Ishikawa (cell line): ENCODE results near the gene COL12A1.

Experiments used
- CEBPB ChIP-seq: IDR thresholded peaks from 2 replicates; pipeline ENCODE4 v1.6.1; 2012
- CREB1 ChIP-seq: IDR thresholded peaks from 2 replicates; pipeline ENCODE4 v1.6.1; 2012; ENCODE audit warnings: low read depth
- EP300 ChIP-seq: IDR thresholded peaks from 2 replicates; pipeline ENCODE4 v1.6.1; 2012; ENCODE audit warnings: borderline replicate concordance
- FOXM1 ChIP-seq: IDR thresholded peaks from 2 replicates; pipeline ENCODE4 v1.6.1; 2012; ENCODE audit warnings: low read depth, borderline replicate concordance
- NFIC ChIP-seq: IDR thresholded peaks from 2 replicates; pipeline ENCODE4 v1.6.1; 2012
- RAD21 ChIP-seq: IDR thresholded peaks from 2 replicates; pipeline ENCODE4 v1.6.1; 2012; ENCODE audit warnings: low read depth
- TAF1 ChIP-seq: IDR thresholded peaks from 2 replicates; pipeline ENCODE4 v1.6.1; 2012; ENCODE audit warnings: low read depth, mild to moderate bottlenecking
- TCF12 ChIP-seq: IDR thresholded peaks from 2 replicates; pipeline ENCODE4 v1.6.1; 2012; ENCODE audit warnings: low read depth
- TEAD4 ChIP-seq: IDR thresholded peaks from 2 replicates; pipeline ENCODE4 v1.6.1; 2012
- YY1 ChIP-seq: IDR thresholded peaks from 2 replicates; pipeline ENCODE4 v1.6.1; 2012; ENCODE audit warnings: low read depth
- ZBTB7A ChIP-seq: IDR thresholded peaks from 2 replicates; pipeline ENCODE4 v1.6.1; 2012; ENCODE audit warnings: low read depth
- TF ChIP-seq, protein P1 (sequence below): IDR thresholded peaks from 2 replicates; pipeline ENCODE4 v1.6.1; 2012
- TF ChIP-seq, protein P2 (sequence below): IDR thresholded peaks from 2 replicates; pipeline ENCODE4 v1.6.1; 2012; ENCODE audit warnings: low read depth, mild to moderate bottlenecking
- TF ChIP-seq, protein P3 (sequence below): IDR thresholded peaks from 2 replicates; pipeline ENCODE4 v1.6.1; 2012

DNA sequence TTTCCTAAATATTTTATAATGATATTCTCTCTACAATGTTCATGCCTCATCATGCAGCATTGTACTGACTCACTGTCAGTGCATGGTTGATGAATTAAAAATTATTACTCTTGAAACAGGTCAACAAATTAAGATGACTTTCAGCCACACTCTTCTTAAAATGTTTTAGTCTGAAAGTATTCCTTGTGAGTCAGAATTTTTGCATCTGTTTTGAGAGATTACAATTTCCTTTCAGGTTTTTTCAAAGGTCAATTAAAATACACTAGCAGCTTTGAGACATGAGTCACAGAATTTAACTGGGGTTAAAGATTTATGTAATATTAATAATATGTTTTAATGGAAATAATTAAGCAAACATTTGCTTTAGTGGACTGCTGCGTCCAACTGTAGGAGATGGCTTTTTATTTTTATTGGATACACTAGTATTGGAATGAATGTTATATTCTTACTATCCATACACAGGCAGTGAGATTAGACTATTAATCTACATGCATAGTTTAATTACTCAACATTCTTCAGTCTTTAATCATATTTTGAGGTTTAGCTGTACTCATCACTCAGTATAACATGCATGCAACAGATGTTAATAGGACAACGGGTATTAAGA, 9.7 kb downstream of the COL12A1 start:
- no peak for TF ChIP-seq EP300
- TF ChIP-seq CEBPB = no peak
- TF ChIP-seq TAF1 = no peak
- no peak for TF ChIP-seq ZBTB7A
- no peak for TF ChIP-seq FOXM1
- TF ChIP-seq, protein P1, sequence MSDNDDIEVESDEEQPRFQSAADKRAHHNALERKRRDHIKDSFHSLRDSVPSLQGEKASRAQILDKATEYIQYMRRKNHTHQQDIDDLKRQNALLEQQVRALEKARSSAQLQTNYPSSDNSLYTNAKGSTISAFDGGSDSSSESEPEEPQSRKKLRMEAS = no peak
- TF ChIP-seq NFIC = no peak
- TF ChIP-seq, protein P2, sequence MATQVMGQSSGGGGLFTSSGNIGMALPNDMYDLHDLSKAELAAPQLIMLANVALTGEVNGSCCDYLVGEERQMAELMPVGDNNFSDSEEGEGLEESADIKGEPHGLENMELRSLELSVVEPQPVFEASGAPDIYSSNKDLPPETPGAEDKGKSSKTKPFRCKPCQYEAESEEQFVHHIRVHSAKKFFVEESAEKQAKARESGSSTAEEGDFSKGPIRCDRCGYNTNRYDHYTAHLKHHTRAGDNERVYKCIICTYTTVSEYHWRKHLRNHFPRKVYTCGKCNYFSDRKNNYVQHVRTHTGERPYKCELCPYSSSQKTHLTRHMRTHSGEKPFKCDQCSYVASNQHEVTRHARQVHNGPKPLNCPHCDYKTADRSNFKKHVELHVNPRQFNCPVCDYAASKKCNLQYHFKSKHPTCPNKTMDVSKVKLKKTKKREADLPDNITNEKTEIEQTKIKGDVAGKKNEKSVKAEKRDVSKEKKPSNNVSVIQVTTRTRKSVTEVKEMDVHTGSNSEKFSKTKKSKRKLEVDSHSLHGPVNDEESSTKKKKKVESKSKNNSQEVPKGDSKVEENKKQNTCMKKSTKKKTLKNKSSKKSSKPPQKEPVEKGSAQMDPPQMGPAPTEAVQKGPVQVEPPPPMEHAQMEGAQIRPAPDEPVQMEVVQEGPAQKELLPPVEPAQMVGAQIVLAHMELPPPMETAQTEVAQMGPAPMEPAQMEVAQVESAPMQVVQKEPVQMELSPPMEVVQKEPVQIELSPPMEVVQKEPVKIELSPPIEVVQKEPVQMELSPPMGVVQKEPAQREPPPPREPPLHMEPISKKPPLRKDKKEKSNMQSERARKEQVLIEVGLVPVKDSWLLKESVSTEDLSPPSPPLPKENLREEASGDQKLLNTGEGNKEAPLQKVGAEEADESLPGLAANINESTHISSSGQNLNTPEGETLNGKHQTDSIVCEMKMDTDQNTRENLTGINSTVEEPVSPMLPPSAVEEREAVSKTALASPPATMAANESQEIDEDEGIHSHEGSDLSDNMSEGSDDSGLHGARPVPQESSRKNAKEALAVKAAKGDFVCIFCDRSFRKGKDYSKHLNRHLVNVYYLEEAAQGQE = no peak
- TF ChIP-seq CREB1 = no peak
- TF ChIP-seq, protein P3, sequence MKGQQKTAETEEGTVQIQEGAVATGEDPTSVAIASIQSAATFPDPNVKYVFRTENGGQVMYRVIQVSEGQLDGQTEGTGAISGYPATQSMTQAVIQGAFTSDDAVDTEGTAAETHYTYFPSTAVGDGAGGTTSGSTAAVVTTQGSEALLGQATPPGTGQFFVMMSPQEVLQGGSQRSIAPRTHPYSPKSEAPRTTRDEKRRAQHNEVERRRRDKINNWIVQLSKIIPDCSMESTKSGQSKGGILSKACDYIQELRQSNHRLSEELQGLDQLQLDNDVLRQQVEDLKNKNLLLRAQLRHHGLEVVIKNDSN = no peak
- no peak for TF ChIP-seq TEAD4
- no peak for TF ChIP-seq RAD21
- TF ChIP-seq YY1 = no peak
- TF ChIP-seq TCF12 = no peak
